H9 (cell line): ENCODE measurements around the gene METTL16. TPM values are rescaled to one million over a fixed set of nuclear protein-coding genes. Genes with fewer than 3 reads are reported as not detected.

Source experiments
- DNase-seq: peaks from one replicate; pipeline ENCODE4 v3.0.0-alpha.2; 2017
- H2AFZ ChIP-seq: one replicate; pipeline ENCODE4 v1.6.1; 2013; ENCODE audit warnings: mild to moderate bottlenecking, low read length, control low read depth, moderate library complexity
- H2AK5ac ChIP-seq: 2 replicates; pipeline ENCODE4 v1.6.1; 2013; ENCODE audit warnings: low read length, control low read depth, mixed read lengths; ENCODE audit not compliant: insufficient read length
- H2BK120ac ChIP-seq: one replicate; pipeline ENCODE4 v1.6.1; 2013; ENCODE audit warnings: low read depth, mild to moderate bottlenecking, low read length, control low read depth, inconsistent platforms; ENCODE audit not compliant: poor library complexity, severe bottlenecking
- H2BK12ac ChIP-seq: 2 replicates; pipeline ENCODE4 v1.6.1; 2013; ENCODE audit warnings: low read length, control low read depth, mixed read lengths, low read depth; ENCODE audit not compliant: insufficient read length
- H2BK15ac ChIP-seq: 2 replicates; pipeline ENCODE4 v1.6.1; 2013; ENCODE audit warnings: low read depth, low read length, control low read depth
- H2BK20ac ChIP-seq: one replicate; pipeline ENCODE4 v1.6.1; 2013; ENCODE audit warnings: low read depth, mild to moderate bottlenecking, low read length, control low read depth, inconsistent platforms; ENCODE audit not compliant: poor library complexity, severe bottlenecking
- H2BK5ac ChIP-seq: 2 replicates; pipeline ENCODE4 v1.6.1; 2013; ENCODE audit warnings: low read length, control low read depth, mixed read lengths; ENCODE audit not compliant: insufficient read length
- H3K14ac ChIP-seq: 2 replicates; pipeline ENCODE4 v1.6.1; 2013; ENCODE audit warnings: low read length, control low read depth; ENCODE audit not compliant: insufficient read depth
- H3K18ac ChIP-seq: 2 replicates; pipeline ENCODE4 v1.6.1; 2013; ENCODE audit warnings: low read depth, mild to moderate bottlenecking, mixed read lengths, low read length, control low read depth; ENCODE audit not compliant: insufficient read length
- H3K23ac ChIP-seq: 2 replicates; pipeline ENCODE4 v1.6.1; 2013; ENCODE audit warnings: low read length, control low read depth, mixed read lengths, low read depth; ENCODE audit not compliant: insufficient read length
- H3K23me2 ChIP-seq: 2 replicates; pipeline ENCODE4 v1.6.1; 2013; ENCODE audit warnings: low read depth, mild to moderate bottlenecking, mixed read lengths, low read length, control low read depth; ENCODE audit not compliant: insufficient read length, poor library complexity, severe bottlenecking
- H3K27ac ChIP-seq: 2 replicates; pipeline ENCODE4 v1.5.1; 2013; ENCODE audit warnings: low read length, control low read depth, mixed read lengths, low read depth; ENCODE audit not compliant: insufficient read length
- H3K27me3 ChIP-seq: 2 replicates; pipeline ENCODE4 v1.6.1; 2013; ENCODE audit warnings: low read length, control low read depth, inconsistent platforms; ENCODE audit not compliant: insufficient read depth
- H3K4ac ChIP-seq: 2 replicates; pipeline ENCODE4 v1.6.1; 2013; ENCODE audit warnings: low read depth, mild to moderate bottlenecking, control low read depth, inconsistent platforms, low read length, moderate library complexity
- H3K4me1 ChIP-seq: 2 replicates; pipeline ENCODE4 v1.6.1; 2013; ENCODE audit warnings: low read length, control low read depth, inconsistent platforms; ENCODE audit not compliant: insufficient read depth
- H3K4me2 ChIP-seq: 2 replicates; pipeline ENCODE4 v1.6.1; 2013; ENCODE audit warnings: low read length, control low read depth, mixed read lengths; ENCODE audit not compliant: insufficient read length, insufficient read depth
- H3K56ac ChIP-seq: 2 replicates; pipeline ENCODE4 v1.6.1; 2013; ENCODE audit warnings: low read depth, mild to moderate bottlenecking, mixed read lengths, low read length, control low read depth; ENCODE audit not compliant: insufficient read length
- H3K79me1 ChIP-seq: 2 replicates; pipeline ENCODE4 v1.6.1; 2013; ENCODE audit warnings: low read depth, mild to moderate bottlenecking, moderate library complexity, low read length, control low read depth, inconsistent platforms; ENCODE audit not compliant: insufficient read depth, poor library complexity, severe bottlenecking
- H3K79me2 ChIP-seq: 2 replicates; pipeline ENCODE4 v1.6.1; 2013; ENCODE audit warnings: low read length, control low read depth, inconsistent platforms; ENCODE audit not compliant: insufficient read depth
- H3K9ac ChIP-seq: 2 replicates; pipeline ENCODE4 v1.6.1; 2013; ENCODE audit warnings: low read length, control low read depth, mixed read lengths; ENCODE audit not compliant: insufficient read length; ENCODE audit errors: extremely low read depth
- H3K9me3 ChIP-seq: one replicate; pipeline ENCODE4 v1.6.1; 2013; ENCODE audit warnings: low read depth, low read length, inconsistent platforms; ENCODE audit not compliant: control insufficient read depth
- H3T11ph ChIP-seq: one replicate; pipeline ENCODE4 v1.6.1; 2013; ENCODE audit warnings: mild to moderate bottlenecking, low read length, control low read depth, inconsistent platforms
- H4K20me1 ChIP-seq: one replicate; pipeline ENCODE4 v1.6.1; 2013; ENCODE audit not compliant: control insufficient read depth, insufficient read length, insufficient read depth
- H4K5ac ChIP-seq: 2 replicates; pipeline ENCODE4 v1.6.1; 2013; ENCODE audit warnings: low read depth, mild to moderate bottlenecking, mixed read lengths, low read length, control low read depth; ENCODE audit not compliant: insufficient read length
- H4K8ac ChIP-seq: replicated peaks from 2 replicates; pipeline ENCODE4 v1.6.1; 2013; ENCODE audit warnings: low read length, control low read depth, mixed read lengths, low read depth; ENCODE audit not compliant: insufficient read length
- H4K91ac ChIP-seq: 2 replicates; pipeline ENCODE4 v1.6.1; 2013; ENCODE audit warnings: low read depth, mild to moderate bottlenecking, moderate library complexity, mixed read lengths, low read length, control low read depth; ENCODE audit not compliant: insufficient read length
- H3K27ac Mint-ChIP-seq, 3 experiments: 2 replicates in 2 of 3; 3 replicates in 1 of 3; pipeline ENCODE4 v1.8.0; 2020 to 2021; ENCODE audit warnings: mixed read lengths in 3 of 3, mild to moderate bottlenecking in 1 of 3, moderate library complexity in 1 of 3
- H3K27me3 Mint-ChIP-seq: 2 replicates; pipeline ENCODE4 v1.8.0; 2021; ENCODE audit warnings: low read depth, mild to moderate bottlenecking, moderate library complexity, mixed read lengths
- H3K36me3 Mint-ChIP-seq, 3 experiments: 2 replicates in 2 of 3; 3 replicates in 1 of 3; pipeline ENCODE4 v1.8.0; 2020 to 2021; ENCODE audit warnings: low read depth in 3 of 3, mixed read lengths in 3 of 3; ENCODE audit not compliant: insufficient read depth in 1 of 3
- H3K4me1 Mint-ChIP-seq, 2 experiments: 2 replicates each; pipeline ENCODE4 v1.8.0; 2020; ENCODE audit warnings: mixed read lengths in 2 of 2
- H3K4me3 Mint-ChIP-seq, 2 experiments: 2 replicates in 1 of 2; 3 replicates in 1 of 2; pipeline ENCODE4 v1.8.0; 2020 to 2021; ENCODE audit warnings: mild to moderate bottlenecking in 2 of 2, mixed read lengths in 2 of 2, moderate library complexity in 1 of 2
- H3K9me3 Mint-ChIP-seq, 2 experiments: 2 replicates in 1 of 2; 3 replicates in 1 of 2; pipeline ENCODE4 v1.8.0; 2020; ENCODE audit warnings: mild to moderate bottlenecking in 2 of 2, mixed read lengths in 2 of 2, moderate library complexity in 1 of 2
- WGBS: extraction: QIAGEN DNeasy Blood & Tissue Kit; methylation state at CpG from one replicate; pipeline ENCODE4 v1.1.7; 2013; ENCODE audit warnings: missing lambda C conversion rate, low lambda C conversion rate, mixed read lengths; ENCODE audit not compliant: insufficient read length; ENCODE audit errors: extremely low coverage; 5-methylcytosine and 5-hydroxymethylcytosine counted together
- total RNA-seq: library from RNA; stranded (reverse); gene quantifications from 2 replicates; pipeline ENCODE4 v1.2.1, GENCODE V29; 2021
- TF ChIP-seq, protein P1 (sequence below): fragments of 200-600 bp; sonication (generic); conservative IDR thresholded peaks from 3 replicates; pipeline ENCODE4 v1.8.0; 2021; ENCODE audit warnings: antibody characterized with exemption, mild to moderate bottlenecking

Gene METTL16
- total RNA-seq, 1 experiment from 2014 or later = 55.4 TPM

DNA sequence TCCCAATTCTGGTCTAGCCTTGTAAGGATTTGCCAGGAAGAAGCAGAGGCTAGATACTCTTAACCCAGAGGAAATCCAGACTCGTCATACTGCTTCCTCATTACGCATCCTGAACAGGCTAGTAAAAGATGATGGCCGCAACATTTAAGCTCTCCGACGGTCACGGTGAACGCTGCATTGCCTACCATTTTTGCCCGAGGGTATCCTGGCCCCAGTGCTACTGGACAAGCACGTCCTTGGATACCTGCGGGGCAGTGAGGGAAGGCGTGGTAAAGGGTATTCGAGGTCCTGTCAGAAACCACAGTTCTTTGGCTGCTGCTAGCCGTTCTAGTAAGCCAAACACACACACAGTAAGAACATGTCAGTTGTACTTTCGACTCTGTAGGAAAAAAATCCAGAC is 36.6 kb downstream of the METTL16 start:
- H3K36me3 Mint-ChIP-seq = peaks cover 34 to 51% (median 50%) of the 10 kb centered on the region in 3 experiments; a peak in 6 of 7 replicates

More for the DNA sequence above, 36.6 kb downstream of the METTL16 start:
- H3K23ac ChIP-seq = no peak overlapping the region
- TF ChIP-seq, protein P1, sequence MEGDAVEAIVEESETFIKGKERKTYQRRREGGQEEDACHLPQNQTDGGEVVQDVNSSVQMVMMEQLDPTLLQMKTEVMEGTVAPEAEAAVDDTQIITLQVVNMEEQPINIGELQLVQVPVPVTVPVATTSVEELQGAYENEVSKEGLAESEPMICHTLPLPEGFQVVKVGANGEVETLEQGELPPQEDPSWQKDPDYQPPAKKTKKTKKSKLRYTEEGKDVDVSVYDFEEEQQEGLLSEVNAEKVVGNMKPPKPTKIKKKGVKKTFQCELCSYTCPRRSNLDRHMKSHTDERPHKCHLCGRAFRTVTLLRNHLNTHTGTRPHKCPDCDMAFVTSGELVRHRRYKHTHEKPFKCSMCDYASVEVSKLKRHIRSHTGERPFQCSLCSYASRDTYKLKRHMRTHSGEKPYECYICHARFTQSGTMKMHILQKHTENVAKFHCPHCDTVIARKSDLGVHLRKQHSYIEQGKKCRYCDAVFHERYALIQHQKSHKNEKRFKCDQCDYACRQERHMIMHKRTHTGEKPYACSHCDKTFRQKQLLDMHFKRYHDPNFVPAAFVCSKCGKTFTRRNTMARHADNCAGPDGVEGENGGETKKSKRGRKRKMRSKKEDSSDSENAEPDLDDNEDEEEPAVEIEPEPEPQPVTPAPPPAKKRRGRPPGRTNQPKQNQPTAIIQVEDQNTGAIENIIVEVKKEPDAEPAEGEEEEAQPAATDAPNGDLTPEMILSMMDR = no peak
- H4K91ac ChIP-seq = no peak overlapping the region
- no peaks in the 10 kb centered on the region for H3K27me3 ChIP-seq
- Mint-ChIP-seq H3K4me3 (no peak overlapping the region; a peak in 1 of 5 replicates), H3K27me3 (no peaks in the 10 kb centered on the region), H3K4me1 (no peaks in the 10 kb centered on the region), H3K27ac (no peak overlapping the region; a peak in 1 of 7 replicates), H3K9me3 (no peaks in the 10 kb centered on the region)
- no peak overlapping the region for H3T11ph ChIP-seq
- no peak overlapping the region for H3K27ac ChIP-seq
- H2BK20ac ChIP-seq = no peak overlapping the region
- no peak overlapping the region for H2BK120ac ChIP-seq
- no peaks in the 10 kb centered on the region for H3K9me3 ChIP-seq
- no peaks in the 10 kb centered on the region for H3K4me1 ChIP-seq
- no peak overlapping the region for H2AFZ ChIP-seq
- no peak overlapping the region for H3K14ac ChIP-seq
- no peak overlapping the region for H2BK12ac ChIP-seq
- no peak for DNase-seq
- WGBS = no CpG with 5 or more reads among the region's 14 CpGs
- no peak overlapping the region for H3K18ac ChIP-seq
- 0 out of 2 replicates have a peak overlapping the region, but pooled peaks have one; percentile 52 for H2BK15ac ChIP-seq
- no peak overlapping the region for H4K8ac ChIP-seq
- peaks cover 2% of the 10 kb centered on the region; the same call in 1 of the 2 replicates for H3K79me2 ChIP-seq
- no peaks in the 10 kb centered on the region for H4K20me1 ChIP-seq
- no peaks in the 10 kb centered on the region for H3K23me2 ChIP-seq
- peaks cover 3% of the 10 kb centered on the region for H3K79me1 ChIP-seq
- H3K56ac ChIP-seq = no peak overlapping the region
- no peak overlapping the region for H2BK5ac ChIP-seq
- H3K9ac ChIP-seq = no peak overlapping the region
- H3K4me2 ChIP-seq = no peak overlapping the region
- no peak overlapping the region for H4K5ac ChIP-seq
- no peak overlapping the region for H2AK5ac ChIP-seq
- no peak overlapping the region for H3K4ac ChIP-seq
